HG03280 (cell line): ENCODE measurements around the gene SLC30A5.

Experiments
- ATAC-seq: cut with Tn5 transposase; IDR thresholded peaks from one replicate; pipeline ENCODE4 v1.9.1; 2021; ENCODE audit warnings: mild to moderate bottlenecking, moderate library complexity; ENCODE audit not compliant: unreplicated experiment

Gene SLC30A5

GRCh38 chr5:69166686-69167492, 73.1 kb downstream of the SLC30A5 start, which contains the start of gene CCNB1:
CCNB1 (plus strand) TSS chr5:69167150; CDS start chr5:69167263, 113 bp downstream.
- peak; percentile 100 for ATAC-seq

- ATAC-seq = no peak
Observed at GRCh38 chr5:69167493-69167855, 73.7 kb downstream of the SLC30A5 start.

- ATAC-seq = no peak
Observed at GRCh38 chr5:69167929-69168328, 74.1 kb downstream of the SLC30A5 start.

GRCh38 chr5:69170495-69170894, 76.7 kb downstream of the SLC30A5 start:
- ATAC-seq = no peak

GRCh38 chr5:69170969-69171368, 77.2 kb downstream of the SLC30A5 start:
- no peak for ATAC-seq
